ENCODE data around the gene SELL. TPM values are rescaled to one million over a fixed set of nuclear protein-coding genes. Genes with fewer than 3 reads are reported as not detected.
"Not testable (repeated sequence)": the region's sequence is repeated elsewhere in the genome, so short reads cannot be mapped to it uniquely, and the experiment has no call there.

Gene SELL
- total RNA-seq, 1 donor from 2014 or later: 517 TPM

- intact Hi-C loops (cut with micrococcal nuclease): loop anchor here (1.0 kb wide), 1 partner anchor 9 kb away; no protein-coding TSS in a partner anchor
Measured at GRCh38 chr1:169707912-169708604, 3.4 kb downstream of the SELL start.

- intact Hi-C loops (cut with micrococcal nuclease): no loop called here
Measured at GRCh38 chr1:169704797-169705196, 6.6 kb downstream of the SELL start.

GRCh38 chr1:169701261-169702005 lies 10.0 kb downstream of the SELL start:
- intact Hi-C loops (cut with micrococcal nuclease): no loop called here

- intact Hi-C loops (cut with micrococcal nuclease): loop anchor here (1.0 to 10.0 kb wide), 3 partner anchors 9 to 607 kb away; partner anchors contain the start of gene KIFAP3
Measured at GRCh38 chr1:169699707-169700106, 11.7 kb downstream of the SELL start.

- intact Hi-C loops (cut with micrococcal nuclease): loop anchor here (1.0 to 10.0 kb wide), 3 partner anchors 9 to 607 kb away; partner anchors contain the start of gene KIFAP3
Measured at GRCh38 chr1:169698976-169699375, 12.4 kb downstream of the SELL start.

GRCh38 chr1:169697755-169698154 lies 13.7 kb downstream of the SELL start:
- intact Hi-C loops (cut with micrococcal nuclease): loop anchor here (5.0 to 10.0 kb wide), 2 partner anchors 377 to 605 kb away; partner anchors contain the start of gene KIFAP3

GRCh38 chr1:169696273-169697100 lies 14.9 kb downstream of the SELL start:
- intact Hi-C loops (cut with micrococcal nuclease): loop anchor here (5.0 to 10.0 kb wide), 2 partner anchors 378 to 604 kb away; partner anchors contain the start of gene KIFAP3

GRCh38 chr1:169694304-169695075 lies 16.9 kb downstream of the SELL start:
- intact Hi-C loops (cut with micrococcal nuclease): loop anchor here (1.0 to 10.0 kb wide), 6 partner anchors 17 to 602 kb away; partner anchors contain the start of genes F5, KIFAP3, SCYL3 and SELL

- intact Hi-C loops (cut with micrococcal nuclease): loop anchor here (2.0 to 10.0 kb wide), 4 partner anchors 102 to 382 kb away; partner anchors contain the start of genes KIFAP3, METTL18, NME7 and SCYL3
Measured at GRCh38 chr1:169692756-169693460, 18.5 kb downstream of the SELL start.

GRCh38 chr1:169690489-169690888 lies 20.9 kb downstream of the SELL start:
- intact Hi-C loops (cut with micrococcal nuclease): loop anchor here (5.0 to 10.0 kb wide), 2 partner anchors 202 to 384 kb away; partner anchors contain the start of genes KIFAP3 and SCYL3

GRCh38 chr1:169689395-169689794 lies 22.0 kb downstream of the SELL start:
- intact Hi-C loops (cut with micrococcal nuclease): no loop called here

GRCh38 chr1:169688377-169688776 lies 23.0 kb downstream of the SELL start:
- intact Hi-C loops (cut with micrococcal nuclease): not testable (repeated sequence)

- intact Hi-C loops (cut with micrococcal nuclease): no loop called here
Measured at GRCh38 chr1:169683661-169684060, 27.8 kb downstream of the SELL start.

- intact Hi-C loops (cut with micrococcal nuclease): not testable (repeated sequence)
Measured at GRCh38 chr1:169683168-169683567, 28.3 kb downstream of the SELL start.

GRCh38 chr1:169682071-169682470 lies 29.3 kb downstream of the SELL start:
- intact Hi-C loops (cut with micrococcal nuclease): no loop called here

GRCh38 chr1:169681140-169681539 lies 30.3 kb downstream of the SELL start:
- intact Hi-C loops (cut with micrococcal nuclease): no loop called here

GRCh38 chr1:169680377-169681019 lies 30.9 kb downstream of the SELL start:
- intact Hi-C loops (cut with micrococcal nuclease): no loop called here

- intact Hi-C loops (cut with micrococcal nuclease): no loop called here
Measured at GRCh38 chr1:169679692-169680091, 31.7 kb downstream of the SELL start.

- intact Hi-C loops (cut with micrococcal nuclease): no loop called here
Measured at GRCh38 chr1:169676001-169676400, 35.4 kb downstream of the SELL start.
